SU-DHL-6 (cell line): ENCODE measurements around the gene CCDC137.

Experiments
- EZH2phosphoT487 ChIP-seq: fragments of 200-600 bp; sonication (generic), shearing (Covaris generic); conservative IDR thresholded peaks from 2 replicates; pipeline ENCODE4 v1.6.1; 2018; ENCODE audit warnings: mild to moderate bottlenecking, antibody characterized with exemption, low read length, moderate library complexity, mixed read lengths
- TF ChIP-seq, protein P1 (sequence below): fragments of 200-600 bp; sonication (generic); IDR thresholded peaks from one replicate; pipeline ENCODE4 v1.5.1; 2017; ENCODE audit warnings: antibody characterized with exemption, mild to moderate bottlenecking, low read length, moderate library complexity; ENCODE audit not compliant: insufficient read depth, poor library complexity, severe bottlenecking

GRCh38 chr17:81640011-81640410 lies 26.5 kb upstream of the CCDC137 start:
- TF ChIP-seq, protein P1, sequence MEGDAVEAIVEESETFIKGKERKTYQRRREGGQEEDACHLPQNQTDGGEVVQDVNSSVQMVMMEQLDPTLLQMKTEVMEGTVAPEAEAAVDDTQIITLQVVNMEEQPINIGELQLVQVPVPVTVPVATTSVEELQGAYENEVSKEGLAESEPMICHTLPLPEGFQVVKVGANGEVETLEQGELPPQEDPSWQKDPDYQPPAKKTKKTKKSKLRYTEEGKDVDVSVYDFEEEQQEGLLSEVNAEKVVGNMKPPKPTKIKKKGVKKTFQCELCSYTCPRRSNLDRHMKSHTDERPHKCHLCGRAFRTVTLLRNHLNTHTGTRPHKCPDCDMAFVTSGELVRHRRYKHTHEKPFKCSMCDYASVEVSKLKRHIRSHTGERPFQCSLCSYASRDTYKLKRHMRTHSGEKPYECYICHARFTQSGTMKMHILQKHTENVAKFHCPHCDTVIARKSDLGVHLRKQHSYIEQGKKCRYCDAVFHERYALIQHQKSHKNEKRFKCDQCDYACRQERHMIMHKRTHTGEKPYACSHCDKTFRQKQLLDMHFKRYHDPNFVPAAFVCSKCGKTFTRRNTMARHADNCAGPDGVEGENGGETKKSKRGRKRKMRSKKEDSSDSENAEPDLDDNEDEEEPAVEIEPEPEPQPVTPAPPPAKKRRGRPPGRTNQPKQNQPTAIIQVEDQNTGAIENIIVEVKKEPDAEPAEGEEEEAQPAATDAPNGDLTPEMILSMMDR, result no peak
- no peak for TF ChIP-seq EZH2phosphoT487
